M059J (cell line): ENCODE measurements around the gene RPL4. TPM values are rescaled to one million over a fixed set of nuclear protein-coding genes. Genes with fewer than 3 reads are reported as not detected.
"Not testable (repeated sequence)": the region's sequence is repeated elsewhere in the genome, so short reads cannot be mapped to it uniquely, and the experiment has no call there.

Experiments used
- DNase-seq: peaks from one replicate; pipeline ENCODE4 v3.0.0-alpha.2; 2012; ENCODE audit warnings: low read depth
- total RNA-seq: library from RNA; depleted of rRNA; stranded (reverse); fragments of >200 nt; shearing (Covaris generic); gene quantifications from 2 replicates; pipeline ENCODE4 v1.2.3, GENCODE V29; 2014; rRNA removed

Gene RPL4
- 2,422 and 2,963 TPM in 2 replicates for total RNA-seq

DNA sequence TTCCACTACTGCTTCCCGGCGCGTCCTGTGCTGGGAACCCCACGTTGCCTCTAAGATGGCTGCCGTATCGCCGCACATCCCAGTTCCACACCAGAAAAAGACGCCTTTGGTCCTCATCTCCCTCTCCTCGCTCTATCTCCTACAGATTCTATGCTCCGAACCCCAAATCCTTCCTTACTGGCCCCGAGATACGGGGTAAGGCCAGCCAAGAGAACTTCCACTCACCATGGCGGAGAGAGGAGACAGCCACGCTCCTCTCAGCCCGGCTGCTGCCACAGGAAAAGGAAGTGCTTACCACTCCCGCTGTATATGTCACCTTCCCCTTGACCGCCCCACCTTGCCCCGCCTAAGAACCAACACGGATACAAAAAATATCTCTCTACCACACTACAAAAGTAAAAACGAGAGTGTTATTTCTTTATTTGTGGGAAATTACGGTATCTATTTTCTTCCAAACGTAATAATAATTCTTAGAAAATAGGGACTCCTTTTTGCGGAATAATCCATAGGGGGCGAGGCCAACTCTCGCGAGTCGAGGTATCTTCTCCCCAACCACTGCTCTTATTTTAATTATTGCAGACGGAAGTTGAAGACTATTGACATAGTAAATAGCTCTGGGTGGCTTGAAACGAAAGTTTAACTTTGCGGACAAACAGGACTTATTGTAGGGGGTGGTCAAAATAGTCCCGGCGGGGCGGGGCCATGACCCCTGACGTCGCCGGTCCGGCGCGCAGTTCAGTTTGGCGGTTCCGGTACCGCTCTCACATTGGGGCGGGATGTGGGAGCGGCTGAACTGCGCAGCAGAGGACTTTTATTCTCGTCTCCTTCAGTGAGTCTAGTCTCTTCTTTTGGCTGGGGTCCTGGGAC, at the start of gene RPL4, which contains the start of gene ZWILCH:
RPL4 (minus strand) TSS at position 293 of the 867 bp plus-strand sequence; CDS start at position 228, 65 bp downstream.
ZWILCH (plus strand) TSS at position 764 of the 867 bp plus-strand sequence; CDS start at position 777, 13 bp downstream.
- DNase-seq: peak; percentile 84

DNA sequence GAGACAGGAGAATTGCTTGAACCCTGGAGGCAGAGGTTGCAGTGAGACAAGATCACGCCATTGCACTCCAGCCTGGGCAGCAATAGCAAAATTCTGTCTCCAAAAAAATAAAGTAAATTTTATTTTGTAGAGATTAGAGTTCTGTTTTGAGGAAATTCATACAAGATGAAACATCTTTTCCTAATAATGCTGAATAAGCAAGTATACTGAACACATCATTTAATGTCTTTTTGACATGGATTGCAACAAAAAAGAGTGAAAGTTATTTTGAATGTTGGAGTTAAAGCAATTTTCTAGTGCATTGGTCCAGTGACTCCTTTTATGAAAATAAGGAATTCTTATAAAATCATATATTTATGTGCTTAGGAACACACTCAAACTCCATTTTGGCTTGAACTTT, 40.6 kb upstream of the RPL4 start:
- DNase-seq: no peak

DNA sequence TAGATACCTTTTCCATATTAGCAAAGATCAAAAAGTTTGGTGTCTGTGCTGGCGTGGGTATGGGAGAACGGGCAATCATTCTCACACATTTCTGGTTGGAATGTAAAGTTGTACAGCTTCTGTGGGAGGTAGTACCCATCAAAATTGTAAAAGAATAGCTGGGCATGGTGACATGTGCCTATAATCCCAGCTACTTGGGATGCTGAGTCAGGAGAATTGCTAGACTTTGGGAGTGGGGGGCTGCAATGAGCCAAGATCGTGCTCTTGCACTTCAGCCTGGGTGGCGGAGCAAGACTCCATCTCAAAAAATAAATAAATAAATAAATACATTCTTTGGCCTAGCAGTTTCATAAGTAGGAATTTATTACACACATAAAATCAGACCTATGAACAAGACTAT, 38.2 kb upstream of the RPL4 start:
- no peak for DNase-seq

DNA sequence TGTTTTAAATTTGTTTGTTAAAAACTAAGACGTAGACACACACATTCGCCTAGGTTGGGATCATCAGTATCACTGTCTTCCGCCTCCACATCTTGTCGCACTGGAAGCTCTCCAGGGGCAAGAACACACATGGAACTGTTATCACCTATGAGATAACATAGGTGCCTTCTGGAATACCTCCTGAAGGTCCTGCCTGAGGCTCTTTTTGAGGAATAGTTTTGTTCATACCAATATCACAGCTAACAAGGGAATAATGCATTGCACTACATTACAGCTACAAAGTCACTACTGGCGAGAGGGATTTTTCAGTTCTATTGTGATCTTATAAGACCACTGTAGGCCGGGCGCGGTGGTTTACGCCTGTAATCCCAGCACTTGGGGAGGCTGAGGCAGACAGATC, 30.4 kb upstream of the RPL4 start:
- no peak for DNase-seq

DNA sequence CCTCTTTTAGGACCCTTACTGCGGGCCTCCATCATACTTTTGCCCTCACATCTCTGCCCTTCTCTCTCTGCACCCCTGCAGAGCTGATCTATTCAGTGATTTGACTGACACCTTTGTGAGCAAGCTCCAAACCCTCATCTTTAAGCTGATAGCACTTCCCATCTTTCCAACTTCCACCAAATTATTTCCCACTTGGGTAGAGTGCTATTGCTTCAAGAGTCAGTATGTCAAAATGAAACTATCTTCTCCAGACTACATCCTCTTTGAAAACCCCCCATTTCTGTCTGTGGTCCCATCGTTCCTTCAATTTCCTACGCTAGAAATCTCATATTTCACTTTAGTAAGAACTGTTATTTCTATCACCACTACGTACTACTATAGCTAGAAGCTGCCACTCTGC, 20.2 kb upstream of the RPL4 start:
- DNase-seq: no peak

DNA sequence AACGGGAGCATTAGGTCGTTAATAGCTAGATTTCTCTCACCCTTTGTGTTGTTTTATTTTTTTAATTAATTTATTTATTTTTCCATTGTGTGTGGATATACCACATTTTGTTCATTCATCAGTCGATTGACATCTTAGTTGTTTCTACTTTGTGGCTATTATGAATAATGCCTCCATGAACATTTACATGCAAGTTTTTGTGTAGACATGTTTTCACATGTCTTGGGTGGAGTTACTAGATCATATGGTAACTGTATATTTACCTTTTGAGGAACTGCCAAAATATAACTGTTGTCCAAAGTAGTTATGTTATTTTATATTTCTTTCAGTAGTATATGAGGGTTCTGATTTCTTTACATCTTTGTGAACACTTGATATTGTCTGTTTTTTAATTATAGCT, 19.3 kb upstream of the RPL4 start:
- no peak for DNase-seq

DNA sequence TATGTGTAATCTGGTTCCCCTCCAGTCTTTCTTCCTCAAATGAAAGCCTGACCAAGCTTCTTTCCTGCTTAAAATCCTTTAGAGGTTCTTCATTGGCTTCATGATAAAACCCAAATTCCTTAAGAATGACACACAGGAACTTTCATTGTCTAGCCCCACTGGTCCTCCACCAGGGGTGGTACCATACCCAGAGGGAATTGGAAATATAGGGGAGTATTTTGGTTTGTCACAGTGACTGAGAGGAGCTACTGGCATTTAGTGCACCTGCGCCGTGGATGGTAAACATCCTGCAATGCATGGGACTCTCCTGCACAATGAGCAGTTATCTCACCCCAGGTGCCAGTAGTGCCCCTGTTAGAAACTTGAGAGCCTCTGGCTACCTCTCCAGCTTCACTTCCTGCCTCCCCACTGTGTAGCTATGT, 11.3 kb upstream of the RPL4 start:
- peak; percentile 60 for DNase-seq

DNA sequence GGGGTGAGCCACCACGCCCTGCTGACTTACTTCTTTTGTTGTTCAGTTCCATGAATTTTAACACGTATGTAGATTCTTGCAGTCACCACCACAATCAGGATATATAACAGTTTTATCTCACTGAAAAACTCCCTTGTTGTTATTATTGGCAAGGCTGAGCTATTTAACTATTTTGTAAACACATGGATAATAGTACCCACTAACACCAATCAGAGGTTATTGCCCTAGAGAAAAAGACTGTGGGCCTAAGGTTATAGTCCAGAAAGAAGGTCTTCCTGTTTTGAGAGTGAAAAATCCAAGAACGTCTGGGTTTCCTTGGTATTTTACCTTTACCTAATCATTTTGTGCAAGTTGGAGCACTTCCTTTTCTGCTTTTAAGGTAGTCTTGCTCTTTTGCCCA, 9.9 kb upstream of the RPL4 start:
- DNase-seq: no peak

DNA sequence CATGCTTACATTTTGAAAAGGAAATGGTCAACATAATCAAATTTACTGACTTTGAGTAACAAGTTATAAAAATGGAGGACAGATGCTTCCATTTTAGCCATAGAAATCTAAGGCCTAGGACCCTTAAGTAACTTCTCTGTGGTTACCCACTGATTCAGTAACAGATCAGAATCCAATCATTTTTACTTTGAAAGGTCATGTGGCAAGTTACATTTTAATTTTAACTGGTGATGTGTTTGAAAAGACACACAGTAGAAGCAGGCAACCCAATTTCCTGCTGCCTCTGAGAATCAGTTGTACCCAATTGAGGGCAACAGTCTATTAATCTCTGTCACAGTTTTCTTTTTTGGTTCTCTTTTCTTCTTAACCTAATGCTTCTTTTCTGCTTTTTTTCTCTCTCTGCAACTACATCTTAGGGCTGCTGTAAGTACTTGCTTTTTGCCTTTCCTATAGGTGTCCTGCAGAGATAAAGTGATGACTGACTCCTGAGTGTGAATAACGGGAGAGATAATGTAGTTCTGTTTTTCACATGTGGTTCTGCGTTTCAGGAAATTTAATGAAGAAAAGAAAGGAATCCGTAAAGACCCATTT, 3.7 kb upstream of the RPL4 start:
- DNase-seq: no peak

DNA sequence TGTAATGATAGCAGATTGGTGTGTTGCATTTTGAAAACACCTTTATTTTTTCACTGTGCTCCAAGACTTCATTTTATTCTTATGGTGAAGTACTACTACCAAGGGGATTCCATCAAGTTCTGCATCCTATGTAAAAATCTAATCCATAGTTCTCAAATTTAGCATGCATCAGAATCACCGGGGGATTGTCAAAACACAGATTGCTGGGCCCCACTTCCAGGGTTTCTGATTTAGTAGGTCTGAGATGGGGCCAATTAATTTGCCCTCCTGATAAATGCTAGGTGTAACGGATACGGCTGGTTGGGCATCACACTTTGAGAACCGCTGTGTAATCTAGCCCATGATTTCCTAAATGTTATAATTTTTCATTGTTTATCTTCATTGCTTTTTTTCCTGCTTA, 1.2 kb upstream of the RPL4 start:
- no peak for DNase-seq

DNA sequence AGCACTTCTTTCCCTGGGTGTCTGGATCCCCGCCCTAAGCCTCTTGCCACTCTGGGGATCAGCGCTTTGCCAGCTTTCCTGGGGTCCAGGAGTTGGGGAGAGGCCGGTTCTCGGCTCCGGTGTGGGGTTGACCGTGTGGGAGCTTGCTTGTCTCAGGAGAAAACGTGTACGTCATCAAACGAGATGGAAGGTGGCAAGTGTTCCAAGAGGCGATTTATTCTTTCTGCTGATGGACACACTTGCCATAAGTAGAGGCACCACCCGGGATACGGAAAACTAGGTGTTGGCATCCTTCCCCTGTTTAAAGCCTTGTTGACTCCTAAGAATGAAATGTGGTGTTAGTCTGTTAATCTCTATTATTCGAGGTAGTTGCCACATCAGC, 766 bp upstream of the RPL4 start:
- no peak for DNase-seq

DNA sequence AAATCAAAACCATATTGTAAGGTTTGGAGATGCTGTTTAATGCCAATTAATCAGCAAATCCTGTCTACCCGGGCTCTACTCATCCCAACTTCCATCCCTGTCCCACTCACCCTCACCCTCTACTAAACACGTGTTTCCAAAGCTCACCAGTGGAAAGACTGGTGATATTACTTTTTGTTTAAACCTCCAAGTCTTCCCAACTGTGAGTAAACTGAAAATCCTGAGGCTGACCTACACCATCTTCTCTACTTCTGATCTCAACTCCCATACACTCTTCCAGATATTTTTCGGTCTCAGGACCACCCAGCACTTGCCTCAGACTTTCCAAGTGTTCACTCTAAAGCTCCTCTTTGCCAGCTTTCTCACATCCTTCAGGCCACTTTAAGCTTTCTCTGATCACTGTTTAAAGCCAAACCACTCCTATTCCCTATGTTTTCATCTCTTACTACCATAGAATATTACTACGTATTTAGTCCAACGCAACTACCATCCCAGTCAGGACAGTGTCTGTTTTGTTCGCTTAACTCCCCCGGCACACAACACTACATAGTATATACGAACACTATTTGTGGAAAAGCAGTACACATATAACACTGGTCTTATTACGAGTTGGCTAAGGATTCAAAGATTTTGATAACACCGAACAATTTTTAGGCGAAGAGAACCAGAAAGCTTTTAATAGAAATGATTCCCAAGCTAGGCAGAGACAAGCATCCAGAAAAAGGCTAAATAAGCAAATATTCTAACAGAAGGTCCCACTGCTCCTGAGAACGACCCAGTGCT, 684 bp downstream of the RPL4 start:
- no peak for DNase-seq

DNA sequence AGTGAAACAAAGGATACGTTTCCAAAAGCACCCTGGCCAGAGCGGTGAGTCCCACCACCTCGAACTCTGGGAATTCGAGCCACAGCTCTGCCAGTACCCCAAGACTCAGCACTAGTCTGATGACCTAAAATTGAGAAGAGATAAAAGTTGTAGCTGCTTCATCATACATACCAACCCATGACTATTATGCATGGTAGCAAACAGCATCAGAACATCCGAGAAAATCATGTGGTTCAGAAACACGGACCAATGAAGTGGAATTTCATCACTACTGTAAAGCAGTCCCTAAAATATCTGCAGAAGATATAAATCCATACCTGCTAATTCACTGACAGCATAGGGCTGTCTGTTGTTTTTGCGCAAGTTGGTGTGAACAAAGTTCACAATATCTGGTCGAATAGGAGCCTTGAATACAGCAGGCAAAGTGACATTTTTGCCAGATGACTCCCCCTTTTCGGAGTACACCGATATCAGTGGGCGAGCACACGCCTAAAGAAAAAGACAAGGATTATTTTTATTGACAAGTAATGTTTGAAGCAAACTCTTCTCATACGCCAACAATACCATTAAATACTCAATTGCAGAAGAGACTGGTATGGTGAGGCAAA, 1.5 kb downstream of the RPL4 start:
- DNase-seq: not testable (repeated sequence)

DNA sequence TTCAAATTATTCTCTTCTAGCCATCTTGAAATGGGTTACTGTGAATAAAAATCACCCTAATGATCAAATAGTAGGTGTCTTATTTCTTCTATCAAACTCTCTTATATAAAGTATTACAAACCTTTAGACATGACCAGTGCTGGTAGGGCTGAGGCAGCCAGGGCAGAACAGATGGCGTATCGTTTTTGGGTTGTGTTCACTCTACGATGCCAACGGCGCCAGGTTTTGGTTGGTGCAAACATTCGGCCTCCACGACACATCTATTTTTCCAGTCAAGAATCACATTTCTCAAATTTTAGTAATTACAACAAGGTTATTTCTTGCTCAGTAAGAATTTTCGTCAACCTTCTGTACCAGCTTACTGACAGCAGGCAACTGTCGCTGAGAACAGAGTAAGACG, 2.2 kb downstream of the RPL4 start:
- no peak for DNase-seq

DNA sequence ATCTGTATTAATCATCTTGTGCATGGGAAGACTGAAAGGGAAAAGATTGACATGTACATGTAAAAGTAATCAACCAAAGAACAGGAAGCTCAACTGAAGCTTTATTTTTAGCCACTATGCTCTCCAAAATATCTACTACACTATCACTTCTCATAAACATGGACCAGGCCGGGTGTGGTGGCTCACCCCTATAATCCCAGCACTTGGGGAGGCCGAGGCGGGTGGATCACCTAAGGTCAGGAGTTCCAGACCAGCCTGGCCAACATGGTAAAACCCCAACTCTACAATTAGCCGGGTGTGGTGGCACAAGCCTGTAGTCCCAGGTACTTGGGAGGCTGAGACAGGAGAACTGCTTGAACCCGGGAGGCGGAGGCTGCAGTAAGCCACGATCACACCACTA, 4.3 kb downstream of the RPL4 start:
- DNase-seq: not testable (repeated sequence)

DNA sequence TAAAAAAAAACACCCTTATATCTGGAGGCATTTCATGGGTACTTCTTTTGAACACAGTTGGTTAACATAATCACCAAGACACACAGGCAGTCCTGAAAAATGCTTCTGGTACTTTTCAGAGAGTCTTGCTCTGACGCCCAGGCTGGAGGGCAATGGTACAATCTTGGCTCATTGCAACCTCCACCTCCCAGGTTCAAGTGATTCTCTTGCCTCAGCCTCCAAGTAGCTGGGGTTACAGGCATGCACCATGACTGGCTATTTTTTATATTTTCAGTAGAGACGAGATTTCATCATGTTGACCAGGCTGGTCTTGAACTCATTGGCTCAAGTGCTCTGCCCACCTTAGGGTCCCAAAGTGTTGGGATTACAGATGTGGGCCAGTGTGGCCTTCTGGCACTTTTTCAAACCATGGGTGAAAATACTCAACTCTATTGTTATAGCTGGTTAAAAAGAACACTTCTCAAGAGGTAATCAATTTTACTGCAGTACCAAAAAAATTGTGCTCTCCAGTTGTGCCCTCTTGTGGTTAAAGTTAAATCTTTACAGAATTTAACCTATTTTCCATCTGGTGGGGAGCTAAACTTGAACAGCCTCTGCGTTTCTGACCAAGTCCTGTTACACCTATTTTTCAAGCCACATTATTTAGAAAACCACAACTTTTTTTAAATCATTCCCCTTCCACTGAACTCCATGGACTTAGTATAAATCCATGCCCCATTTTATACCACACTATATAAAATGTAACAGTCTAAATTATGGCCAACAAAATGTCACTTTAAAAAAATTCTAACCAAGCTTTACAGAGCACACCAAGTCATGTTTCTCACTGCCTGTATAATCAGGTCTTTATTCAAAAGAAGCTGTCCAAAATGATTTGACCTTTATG, 5.9 kb downstream of the RPL4 start:
- peak; percentile 43 for DNase-seq

DNA sequence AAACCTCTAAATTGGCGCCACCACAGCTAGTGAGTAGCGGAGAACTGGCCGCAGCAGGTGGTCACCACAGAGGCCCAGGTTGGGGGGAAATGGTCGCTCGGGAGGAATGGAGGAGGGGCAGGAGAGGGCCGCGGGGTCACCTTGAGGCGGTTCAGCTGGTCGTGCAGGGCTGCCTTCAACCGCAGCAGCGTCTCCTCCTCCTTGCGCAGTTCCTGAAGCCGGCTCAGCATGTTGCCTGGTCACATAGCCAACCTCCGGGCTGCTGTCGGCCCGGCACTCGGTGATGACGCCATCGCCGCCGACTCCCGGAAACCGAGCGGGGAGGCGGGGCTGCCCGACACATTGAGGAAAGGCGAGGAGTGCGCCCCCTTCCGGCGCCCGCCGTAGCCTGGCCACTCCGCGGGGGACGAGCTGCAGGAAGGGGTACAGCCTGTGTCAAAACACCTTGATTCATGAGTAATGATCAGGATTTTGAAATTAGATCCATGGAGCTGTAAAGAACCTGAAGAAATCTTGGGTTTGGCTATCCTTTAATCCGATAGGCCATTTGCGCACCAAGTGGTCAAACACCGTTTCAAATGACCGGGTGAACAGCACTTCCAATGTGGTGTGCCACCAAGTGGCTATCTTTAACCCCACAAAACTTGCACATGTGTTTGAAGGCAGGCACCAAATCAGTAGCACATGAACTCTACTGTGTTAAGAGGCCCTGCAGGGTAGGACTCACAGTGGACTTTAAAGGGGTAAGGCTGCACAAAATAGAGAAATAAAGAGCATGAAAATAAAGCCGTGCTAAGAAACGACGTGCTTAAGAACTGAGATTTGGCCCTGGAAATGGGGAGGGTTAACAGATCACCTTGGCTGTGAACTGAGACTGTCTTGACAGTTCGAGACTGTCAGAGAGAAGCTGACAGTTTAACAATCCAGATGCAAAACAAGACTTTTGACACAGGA, 6.9 kb downstream of the RPL4 start, which contains the start of gene SNAPC5:
SNAPC5 (minus strand) TSS at position 261 of the 954 bp plus-strand sequence; CDS start at position 230, 31 bp downstream.
- DNase-seq: peak; percentile 90

DNA sequence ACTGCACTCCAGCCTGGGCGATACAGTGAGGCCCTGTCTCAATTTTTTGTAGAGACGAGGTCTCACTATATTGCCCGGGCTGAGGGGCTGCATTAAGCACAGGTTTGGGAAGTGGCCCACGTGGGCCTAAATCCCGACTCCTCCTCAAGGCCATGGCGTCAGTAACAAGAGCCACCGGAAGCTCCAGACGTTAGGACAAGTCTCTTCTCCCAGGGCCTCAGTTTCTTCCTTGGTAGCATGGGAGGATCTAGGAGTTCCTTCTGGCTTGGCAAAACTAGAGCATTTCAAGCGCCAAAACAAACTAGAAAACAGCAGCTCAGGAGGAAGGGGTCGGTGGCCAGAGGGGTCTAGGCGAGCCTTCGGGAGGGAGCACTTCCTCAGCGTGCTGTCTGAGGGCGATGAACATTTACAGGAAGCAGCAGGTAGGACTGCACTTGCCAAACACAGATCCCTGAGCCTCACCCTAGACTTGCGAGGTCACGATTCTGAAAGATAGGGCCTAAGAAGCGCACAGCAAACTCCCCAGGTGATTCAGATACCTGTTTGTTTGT, 7.6 kb downstream of the RPL4 start:
- no peak for DNase-seq

DNA sequence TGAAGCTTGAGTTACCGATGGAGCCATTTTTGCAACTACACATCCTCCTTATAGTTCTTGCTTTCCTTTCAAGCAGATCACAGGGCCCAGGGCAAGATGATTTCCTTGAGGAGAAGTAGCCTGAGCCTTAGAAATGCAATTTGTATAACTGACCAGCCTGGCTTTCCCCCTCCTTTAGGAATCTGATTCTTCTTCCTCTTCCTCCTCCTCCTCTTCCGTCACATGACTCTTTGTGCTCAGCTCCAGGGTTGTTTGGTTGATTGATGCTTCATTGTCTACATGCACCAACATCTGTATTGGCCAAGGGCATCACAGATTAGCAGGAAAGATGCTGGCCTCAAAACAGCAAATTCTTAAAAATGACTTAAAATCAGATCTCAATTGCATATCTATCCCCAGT, 10.4 kb downstream of the RPL4 start:
- no peak for DNase-seq
